Spleen (tissue), 11 donors: ENCODE measurements around the gene ACTMAP. TPM values are rescaled to one million over a fixed set of nuclear protein-coding genes. Genes with fewer than 3 reads are reported as not detected.

Experiments used
- DNase-seq: peaks from one replicate; pipeline ENCODE4 v3.0.0-alpha.2; 2020
- H3K27ac ChIP-seq, 8 donors: fragments of 200-600 bp; sonication (generic) in 7 of 8; 1 replicate in 4 of 8; 2 replicates in 4 of 8; pipeline versions ENCODE4 v1.5.0 to v1.8.0; 2016 to 2021; ENCODE audit warnings: inconsistent platforms in 4 of 8, mild to moderate bottlenecking in 4 of 8, moderate library complexity in 1 of 8
- H3K27me3 ChIP-seq, 7 donors: fragments of 200-600 bp; sonication (generic) in 6 of 7; replicated peaks in 1 of 7; 1 replicate in 4 of 7; 2 replicates in 3 of 7; pipeline versions ENCODE4 v1.5.0 to v1.8.0; 2016 to 2021; ENCODE audit warnings: inconsistent platforms in 3 of 7, mild to moderate bottlenecking in 1 of 7
- H3K36me3 ChIP-seq, 6 donors: fragments of 200-600 bp; sonication (generic) in 5 of 6; 1 replicate in 4 of 6; 2 replicates in 2 of 6; pipeline versions ENCODE4 v1.5.0 to v1.8.0; 2016 to 2021; ENCODE audit warnings: inconsistent platforms in 2 of 6
- H3K4me1 ChIP-seq, 6 donors: fragments of 200-600 bp; sonication (generic) in 5 of 6; 1 replicate in 3 of 6; 2 replicates in 3 of 6; pipeline versions ENCODE4 v1.5.0 to v1.8.0; 2016 to 2021; ENCODE audit warnings: inconsistent platforms in 3 of 6
- H3K4me3 ChIP-seq, 8 donors: fragments of 200-600 bp; sonication (generic) in 7 of 8; 1 replicate in 4 of 8; 2 replicates in 4 of 8; pipeline versions ENCODE4 v1.5.0 to v1.8.0; 2016 to 2021; ENCODE audit warnings: inconsistent platforms in 4 of 8, mild to moderate bottlenecking in 4 of 8, moderate library complexity in 2 of 8
- H3K9me3 ChIP-seq, 8 donors: fragments of 200-600 bp; sonication (generic) in 7 of 8; 1 replicate in 4 of 8; 2 replicates in 4 of 8; pipeline versions ENCODE4 v1.5.0 to v1.8.0; 2016 to 2021; ENCODE audit warnings: inconsistent platforms in 4 of 8
- POLR2A ChIP-seq, 3 donors: fragments of 450-650 bp; IDR thresholded peaks; one replicate each; pipeline ENCODE4 v1.5.1; 2017; ENCODE audit warnings: antibody characterized with exemption in 3 of 3, mild to moderate bottlenecking in 1 of 3
- POLR2AphosphoS5 ChIP-seq, 3 donors: sonication (generic); formaldehyde crosslinking; IDR thresholded peaks; one replicate each; pipeline ENCODE4 v1.5.1; 2017; ENCODE audit warnings: antibody characterized with exemption in 3 of 3
- WGBS, 5 donors: extraction: QIAGEN DNeasy Blood & Tissue Kit in 3 of 5; methylation state at CpG; one replicate each; pipeline versions ENCODE4 v1.1.5 to v1.1.7; 2013 to 2018; 5-methylcytosine and 5-hydroxymethylcytosine counted together
- intact Hi-C: fragments of 100-400 bp; cut with DNase I; formaldehyde crosslinking; loops from one replicate; pipeline ENCODE4 v1.15.0; 2023; ENCODE audit warnings: low total_unique reads
- polyA plus RNA-seq, 3 donors: library from polyadenylated mRNA; stranded (reverse); fragments of 200-250 nt; gene quantifications; one replicate each; pipeline ENCODE4 v1.2.1, GENCODE V29; 2013
- total RNA-seq, 7 donors: library from RNA; depleted of rRNA in 3 of 7; stranded (reverse); fragments of >200 nt in 3 of 7; fragmentation: NEBNext Ultra II Directional in 4 of 7; extraction: Animal tissue kit (Norgen Biotek cat#: 25700) in 4 of 7; gene quantifications; one replicate each; pipeline versions ENCODE4 v1.1.0 to v1.2.1, GENCODE V29; 2016 to 2021
- TF ChIP-seq, protein P1 (sequence below), 11 experiments: fragments of 200-600 bp in 7 of 11; fragments of 450-650 bp in 4 of 11; sonication (generic) in 4 of 11; IDR thresholded peaks in 8 of 11; conservative IDR thresholded peaks in 3 of 11; 1 replicate in 7 of 11; 2 replicates in 4 of 11; pipeline versions ENCODE4 v1.4.0 to v1.8.0; 2016 to 2021; ENCODE audit warnings: antibody characterized with exemption in 11 of 11, inconsistent platforms in 4 of 11, mild to moderate bottlenecking in 1 of 11
- donor health status: healthy with polysubstance abuse.
- donor health status: DM: no; HTN: no; CAD: no; lungs with moderate emphysema.
- donor health status: DM: no; HTN: no; CAD: no.
- donor health status: Bipolar disorder and iron deficiency.
- donor health status: healthy.
- donor health status: DM: no; HTN: no; CAD: no.
- donor health status: DM: yes; HTN: yes; CAD: no.

The ACTMAP gene
- total and polyA plus RNA-seq, 10 donors = 5.2 to 16.2 (median 8.3) TPM

GRCh38 chr19:40697007-40697406, 53.3 kb downstream of the ACTMAP start:
- TF ChIP-seq POLR2A (IDR thresholded peaks at IDR 0.05) (no peak), POLR2AphosphoS5 (IDR thresholded peaks at IDR 0.05) (no peak)
- TF ChIP-seq, protein P1, sequence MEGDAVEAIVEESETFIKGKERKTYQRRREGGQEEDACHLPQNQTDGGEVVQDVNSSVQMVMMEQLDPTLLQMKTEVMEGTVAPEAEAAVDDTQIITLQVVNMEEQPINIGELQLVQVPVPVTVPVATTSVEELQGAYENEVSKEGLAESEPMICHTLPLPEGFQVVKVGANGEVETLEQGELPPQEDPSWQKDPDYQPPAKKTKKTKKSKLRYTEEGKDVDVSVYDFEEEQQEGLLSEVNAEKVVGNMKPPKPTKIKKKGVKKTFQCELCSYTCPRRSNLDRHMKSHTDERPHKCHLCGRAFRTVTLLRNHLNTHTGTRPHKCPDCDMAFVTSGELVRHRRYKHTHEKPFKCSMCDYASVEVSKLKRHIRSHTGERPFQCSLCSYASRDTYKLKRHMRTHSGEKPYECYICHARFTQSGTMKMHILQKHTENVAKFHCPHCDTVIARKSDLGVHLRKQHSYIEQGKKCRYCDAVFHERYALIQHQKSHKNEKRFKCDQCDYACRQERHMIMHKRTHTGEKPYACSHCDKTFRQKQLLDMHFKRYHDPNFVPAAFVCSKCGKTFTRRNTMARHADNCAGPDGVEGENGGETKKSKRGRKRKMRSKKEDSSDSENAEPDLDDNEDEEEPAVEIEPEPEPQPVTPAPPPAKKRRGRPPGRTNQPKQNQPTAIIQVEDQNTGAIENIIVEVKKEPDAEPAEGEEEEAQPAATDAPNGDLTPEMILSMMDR (IDR thresholded peaks at IDR 0.05 in 8 of 11, conservative IDR thresholded peaks at IDR 0.05 in 3 of 11) = no peak
- intact Hi-C loops = no loop called here
- Histone ChIP-seq H3K36me3 (peaks cover 0 to 94% (median 32%) of the 10 kb centered on the region in 6 donors), H3K4me1 (peaks cover 0 to under 1% (median 0%) of the 10 kb centered on the region in 6 donors), H3K4me3 (no peak overlapping the region), H3K27ac (no peak overlapping the region), H3K9me3 (no peaks in the 10 kb centered on the region), H3K27me3 (no peaks in the 10 kb centered on the region)
- DNase-seq = no peak
- 92 to 100% (median 96%) methylated on average over 6 of the region's 6 CpGs for WGBS, 5 donors

GRCh38 chr19:40695881-40696280, 54.4 kb downstream of the ACTMAP start:
- Histone ChIP-seq H3K4me1 (peaks cover 0 to 12% (median 8%) of the 10 kb centered on the region in 6 donors), H3K4me3 (no peak overlapping the region), H3K27ac (no peak overlapping the region), H3K9me3 (no peaks in the 10 kb centered on the region), H3K27me3 (no peaks in the 10 kb centered on the region), H3K36me3 (peaks cover 0 to 88% (median 23%) of the 10 kb centered on the region in 6 donors)
- WGBS, 5 donors = 95 to 97% (median 96%) methylated on average over 5 of the region's 5 CpGs
- intact Hi-C loops = no loop called here
- TF ChIP-seq, protein P1 (IDR thresholded peaks at IDR 0.05 in 8 of 11, conservative IDR thresholded peaks at IDR 0.05 in 3 of 11) = no peak
- TF ChIP-seq POLR2AphosphoS5 (IDR thresholded peaks at IDR 0.05) = no peak
- TF ChIP-seq POLR2A (IDR thresholded peaks at IDR 0.05) = no peak
- DNase-seq = no peak

- Histone ChIP-seq H3K9me3 (no peaks in the 10 kb centered on the region), H3K4me3 (no peak overlapping the region), H3K27me3 (no peaks in the 10 kb centered on the region), H3K27ac (no peak overlapping the region), H3K36me3 (peaks cover 0 to 68% (median 15%) of the 10 kb centered on the region in 6 donors), H3K4me1 (peaks cover 3 to 29% (median 21%) of the 10 kb centered on the region in 6 donors)
- intact Hi-C loops = no loop called here
- TF ChIP-seq, protein P1 (IDR thresholded peaks at IDR 0.05 in 8 of 11, conservative IDR thresholded peaks at IDR 0.05 in 3 of 11) = no peak
- TF ChIP-seq POLR2AphosphoS5 (IDR thresholded peaks at IDR 0.05) = no peak
- no peak for TF ChIP-seq POLR2A (IDR thresholded peaks at IDR 0.05)
- WGBS, 5 donors = 77 to 88% (median 83%) methylated on average over 2 to 4 of the region's 4 CpGs
- DNase-seq = no peak
Observed at GRCh38 chr19:40693896-40694295, 56.4 kb downstream of the ACTMAP start.

GRCh38 chr19:40693150-40693788, 57.0 kb downstream of the ACTMAP start:
- H3K4me3 ChIP-seq = no peak overlapping the region
- TF ChIP-seq, protein P1 (IDR thresholded peaks at IDR 0.05 in 8 of 11, conservative IDR thresholded peaks at IDR 0.05 in 3 of 11) = no peak
- no peak for TF ChIP-seq POLR2A (IDR thresholded peaks at IDR 0.05)
- no peak for TF ChIP-seq POLR2AphosphoS5 (IDR thresholded peaks at IDR 0.05)
- H3K27me3 ChIP-seq = no peaks in the 10 kb centered on the region
- DNase-seq = no peak
- WGBS, 5 donors = 91 to 94% (median 93%) methylated on average over 10 to 11 of the region's 11 CpGs
- no peak overlapping the region for H3K27ac ChIP-seq
- intact Hi-C loops = no loop called here
- peaks cover 0 to 62% (median 15%) of the 10 kb centered on the region in 6 donors for H3K36me3 ChIP-seq
- no peaks in the 10 kb centered on the region for H3K9me3 ChIP-seq
- H3K4me1 ChIP-seq = peaks cover 3 to 36% (median 21%) of the 10 kb centered on the region in 6 donors
